Astrocyte (in vitro differentiated cells and primary cell): ENCODE data around the gene OR13J1. TPM values are rescaled to one million over a fixed set of nuclear protein-coding genes. Genes with fewer than 3 reads are reported as not detected.
A peak's percentile ranks its signal among the peaks of the same experiment; 100 is the strongest.

Experiments used
- DNase-seq: peaks from one replicate; pipeline ENCODE4 v3.0.0-alpha.2; 2010; ENCODE audit warnings: low read depth
- FAIRE-seq: peaks from 2 replicates; lab custom pipeline; 2011; peaks lifted over from hg19 to GRCh38; lab: Jason Lieb, UNC
- H2AFZ ChIP-seq: 2 replicates; pipeline ENCODE4 v1.6.0; 2012; ENCODE audit warnings: low read depth, low read length, inconsistent platforms
- H3K27ac ChIP-seq: 2 replicates; pipeline ENCODE4 v1.5.1; 2011; ENCODE audit warnings: low read depth, low read length, inconsistent platforms
- H3K27me3 ChIP-seq: 2 replicates; pipeline ENCODE4 v1.6.0; 2011; ENCODE audit warnings: low read length, inconsistent platforms; ENCODE audit not compliant: insufficient read depth
- H3K36me3 ChIP-seq: 2 replicates; pipeline ENCODE4 v1.5.1; 2011; ENCODE audit warnings: low read length, inconsistent platforms; ENCODE audit not compliant: insufficient read depth
- H3K4me1 ChIP-seq: 2 replicates; pipeline ENCODE4 v1.5.1; 2011; ENCODE audit warnings: low read length, inconsistent platforms; ENCODE audit not compliant: insufficient read depth
- H3K4me2 ChIP-seq: 2 replicates; pipeline ENCODE4 v1.6.0; 2012; ENCODE audit warnings: low read length, inconsistent platforms
- H3K4me3 ChIP-seq: 2 replicates; pipeline ENCODE4 v1.5.1; 2011; ENCODE audit warnings: low read depth, mild to moderate bottlenecking, low read length, inconsistent platforms; ENCODE audit not compliant: insufficient read depth
- H3K79me2 ChIP-seq: 2 replicates; pipeline ENCODE4 v1.6.0; 2012; ENCODE audit warnings: mild to moderate bottlenecking, low read length, inconsistent platforms; ENCODE audit not compliant: insufficient read depth
- H3K9ac ChIP-seq: 2 replicates; pipeline ENCODE4 v1.6.0; 2012; ENCODE audit warnings: mild to moderate bottlenecking, low read length, inconsistent platforms
- H3K9me3 ChIP-seq: 2 replicates; pipeline ENCODE4 v1.5.1; 2012; ENCODE audit warnings: low read depth, mild to moderate bottlenecking, low read length, inconsistent platforms; ENCODE audit not compliant: insufficient read depth
- H4K20me1 ChIP-seq: 2 replicates; pipeline ENCODE4 v1.6.0; 2012; ENCODE audit warnings: low read length, inconsistent platforms; ENCODE audit not compliant: insufficient read depth
- H3K27ac Mint-ChIP-seq: one replicate; pipeline ENCODE4 v1.8.0; 2021; ENCODE audit warnings: mild to moderate bottlenecking, mixed read lengths; ENCODE audit not compliant: unreplicated experiment
- H3K27me3 Mint-ChIP-seq: one replicate; pipeline ENCODE4 v1.8.0; 2021; ENCODE audit warnings: low read depth, mixed read lengths; ENCODE audit not compliant: unreplicated experiment
- H3K36me3 Mint-ChIP-seq: one replicate; pipeline ENCODE4 v1.8.0; 2021; ENCODE audit warnings: low read depth, mixed read lengths; ENCODE audit not compliant: unreplicated experiment
- H3K4me1 Mint-ChIP-seq: one replicate; pipeline ENCODE4 v1.8.0; 2021; ENCODE audit warnings: low read depth, mixed read lengths; ENCODE audit not compliant: unreplicated experiment
- H3K4me3 Mint-ChIP-seq: one replicate; pipeline ENCODE4 v1.8.0; 2021; ENCODE audit warnings: mild to moderate bottlenecking, moderate library complexity, mixed read lengths; ENCODE audit not compliant: unreplicated experiment
- H3K9me3 Mint-ChIP-seq: one replicate; pipeline ENCODE4 v1.8.0; 2021; ENCODE audit warnings: mild to moderate bottlenecking, mixed read lengths; ENCODE audit not compliant: unreplicated experiment
- CTCF ChIP-seq: IDR thresholded peaks from 2 replicates; pipeline ENCODE4 v1.5.1; 2011; ENCODE audit warnings: low read depth, mild to moderate bottlenecking, inconsistent platforms, low read length, moderate library complexity; ENCODE audit not compliant: insufficient read depth
- EZH2 ChIP-seq: IDR thresholded peaks from 2 replicates; pipeline ENCODE4 v1.6.1; 2012; ENCODE audit warnings: mild to moderate bottlenecking, low read length, inconsistent platforms; ENCODE audit not compliant: insufficient read depth
- total RNA-seq: library from RNA; stranded (reverse); gene quantifications from 2 replicates; pipeline ENCODE4 v1.2.1, GENCODE V29; 2021

OR13J1 gene
- total RNA-seq, 1 donor from 2014 or later, result not detected

GRCh38 chr9:35856206-35856605 lies 14.0 kb downstream of the OR13J1 start:
- peaks cover 65% of the 10 kb centered on the region for H3K27me3 Mint-ChIP-seq
- Histone ChIP-seq H3K4me1 (no peaks in the 10 kb centered on the region), H3K9me3 (no peaks in the 10 kb centered on the region), H3K4me2 (no peak overlapping the region), H3K27ac (no peak overlapping the region), H4K20me1 (no peaks in the 10 kb centered on the region), H3K9ac (no peak overlapping the region), H3K36me3 (no peaks in the 10 kb centered on the region), H2AFZ (no peak overlapping the region), H3K79me2 (no peaks in the 10 kb centered on the region), H3K4me3 (no peak overlapping the region), H3K27me3 (peaks cover 8% of the 10 kb centered on the region)
- H3K4me3 Mint-ChIP-seq, result no peak overlapping the region
- H3K4me1 Mint-ChIP-seq, result no peaks in the 10 kb centered on the region
- no peak for TF ChIP-seq CTCF
- no peak for TF ChIP-seq EZH2
- peaks cover 8% of the 10 kb centered on the region for H3K36me3 Mint-ChIP-seq
- H3K9me3 Mint-ChIP-seq, result peaks cover 1% of the 10 kb centered on the region
- peak overlapping the region; percentile 29 for H3K27ac Mint-ChIP-seq
- DNase-seq (no peak), FAIRE-seq (no peak)

- no peaks in the 10 kb centered on the region for H3K4me1 Mint-ChIP-seq
- no peak overlapping the region for H3K27ac Mint-ChIP-seq
- H3K9ac ChIP-seq, result no peak overlapping the region
- H3K9me3 ChIP-seq, result no peaks in the 10 kb centered on the region
- H3K9me3 Mint-ChIP-seq, result peaks cover 1% of the 10 kb centered on the region
- H2AFZ ChIP-seq, result no peak overlapping the region
- H3K4me3 ChIP-seq, result no peak overlapping the region
- TF ChIP-seq EZH2 (no peak), CTCF (no peak)
- H3K27me3 ChIP-seq, result no peaks in the 10 kb centered on the region
- H3K4me1 ChIP-seq, result no peaks in the 10 kb centered on the region
- no peak overlapping the region for H3K4me2 ChIP-seq
- no peaks in the 10 kb centered on the region for H4K20me1 ChIP-seq
- H3K27me3 Mint-ChIP-seq, result peaks cover 46% of the 10 kb centered on the region
- H3K36me3 ChIP-seq, result no peaks in the 10 kb centered on the region
- DNase-seq (no peak), FAIRE-seq (no peak)
- no peak overlapping the region for H3K27ac ChIP-seq
- peaks cover 8% of the 10 kb centered on the region for H3K36me3 Mint-ChIP-seq
- peak overlapping the region; percentile 22 for H3K4me3 Mint-ChIP-seq
- H3K79me2 ChIP-seq, result no peaks in the 10 kb centered on the region
Observed at GRCh38 chr9:35854091-35854762, 16.0 kb downstream of the OR13J1 start.
